ENCODE results near the gene NXT1. TPM values are rescaled to one million over a fixed set of nuclear protein-coding genes. Genes with fewer than 3 reads are reported as not detected.

The NXT1 gene
- total RNA-seq, 2 experiments from 2014 or later, result 33.7 to 76.5 TPM

GRCh38 chr20:23370873-23371272 is 20.3 kb downstream of the NXT1 start:
- Histone ChIP-seq H2AFZ (ENCODE audit: low read length) (no peak overlapping the region), H3K36me3 (ENCODE audit: insufficient read depth, low read length) (peaks cover 100% of the 10 kb centered on the region), H4K20me1 (ENCODE audit: insufficient read depth, low read length) (peaks cover 5% of the 10 kb centered on the region), H3K27ac (ENCODE audit: low read depth, low read length, poor library complexity, severe bottlenecking) (no peak overlapping the region), H3K4me2 (ENCODE audit: low read length) (no peak overlapping the region), H3K9me2 (ENCODE audit: insufficient read depth, low read length) (no peaks in the 10 kb centered on the region), H3K4me3 (ENCODE audit: low read depth, low read length, poor library complexity, severe bottlenecking) (no peak overlapping the region), H3K79me2 (ENCODE audit: insufficient read depth, low read depth, low read length) (peaks cover 24% of the 10 kb centered on the region; the same call in 1 of the 2 replicates), H3K4me1 (ENCODE audit: insufficient read depth, low read length, poor library complexity, severe bottlenecking) (peaks cover 15% of the 10 kb centered on the region), H3K9me3 (ENCODE audit: low read length) (0 out of 2 replicates have a peak, but pooled peaks cover 7% of the 10 kb centered on the region)
- no peak for TF ChIP-seq CTCF (conservative IDR thresholded peaks at IDR 0.05; ENCODE audit: low read length)
- TF ChIP-seq EZH2phosphoT487 (IDR thresholded peaks at IDR 0.05; ENCODE audit: borderline replicate concordance, low read depth, low read length), result no peak
- TSS peak; percentile 30 for BruUV-seq (replicated peaks)
- POLR2A ChIA-PET, result no interaction called here
- CTCF ChIA-PET (ENCODE audit: unreplicated experiment), result no interaction called here
- intact Hi-C loops (cut with micrococcal nuclease; ENCODE audit: unreplicated experiment), result no loop called here
- no peak for DNase-seq (ENCODE audit: low spot score)

- no TSS peak for BruUV-seq (replicated peaks)
- TF ChIP-seq CTCF (conservative IDR thresholded peaks at IDR 0.05; ENCODE audit: low read length) (no peak), EZH2phosphoT487 (IDR thresholded peaks at IDR 0.05; ENCODE audit: borderline replicate concordance, low read depth, low read length) (no peak)
- Histone ChIP-seq H3K4me2 (ENCODE audit: low read length) (no peak overlapping the region), H3K4me1 (ENCODE audit: insufficient read depth, low read length, poor library complexity, severe bottlenecking) (peaks cover 9% of the 10 kb centered on the region), H3K9me2 (ENCODE audit: insufficient read depth, low read length) (no peaks in the 10 kb centered on the region), H2AFZ (ENCODE audit: low read length) (no peak overlapping the region), H3K36me3 (ENCODE audit: insufficient read depth, low read length) (peaks cover 100% of the 10 kb centered on the region), H3K79me2 (ENCODE audit: insufficient read depth, low read depth, low read length) (peaks cover 18% of the 10 kb centered on the region; the same call in 1 of the 2 replicates), H3K4me3 (ENCODE audit: low read depth, low read length, poor library complexity, severe bottlenecking) (no peak overlapping the region), H3K9me3 (ENCODE audit: low read length) (0 out of 2 replicates have a peak, but pooled peaks cover 7% of the 10 kb centered on the region), H4K20me1 (ENCODE audit: insufficient read depth, low read length) (peaks cover 5% of the 10 kb centered on the region), H3K27ac (ENCODE audit: low read depth, low read length, poor library complexity, severe bottlenecking) (no peak overlapping the region)
- intact Hi-C loops (cut with micrococcal nuclease; ENCODE audit: unreplicated experiment), result no loop called here
- DNase-seq (ENCODE audit: low spot score), result no peak
- ChIA-PET POLR2A (interaction anchor here (1.0 kb wide), 1 partner anchor 20 kb away, joined by 3 read pairs; no protein-coding TSS in a partner anchor), CTCF (ENCODE audit: unreplicated experiment) (no interaction called here)
These were observed 20.9 kb downstream of the NXT1 start for GRCh38 chr20:23371496-23371895.

- TF ChIP-seq CTCF (conservative IDR thresholded peaks at IDR 0.05; ENCODE audit: low read length) (no peak), EZH2phosphoT487 (IDR thresholded peaks at IDR 0.05; ENCODE audit: borderline replicate concordance, low read depth, low read length) (no peak)
- H3K4me2 ChIP-seq (ENCODE audit: low read length), result no peak overlapping the region
- no peak overlapping the region for H3K4me3 ChIP-seq (ENCODE audit: low read depth, low read length, poor library complexity, severe bottlenecking)
- BruUV-seq (replicated peaks), result no TSS peak
- no peak for DNase-seq (ENCODE audit: low spot score)
- H3K4me1 ChIP-seq (ENCODE audit: insufficient read depth, low read length, poor library complexity, severe bottlenecking), result no peaks in the 10 kb centered on the region
- H3K79me2 ChIP-seq (ENCODE audit: insufficient read depth, low read depth, low read length), result no peaks in the 10 kb centered on the region
- H3K9me3 ChIP-seq (ENCODE audit: low read length), result 0 out of 2 replicates have a peak, but pooled peaks cover 7% of the 10 kb centered on the region
- H3K36me3 ChIP-seq (ENCODE audit: insufficient read depth, low read length), result peaks cover 94% of the 10 kb centered on the region
- H3K9me2 ChIP-seq (ENCODE audit: insufficient read depth, low read length), result no peaks in the 10 kb centered on the region
- intact Hi-C loops (cut with micrococcal nuclease; ENCODE audit: unreplicated experiment), result no loop called here
- H2AFZ ChIP-seq (ENCODE audit: low read length), result no peak overlapping the region
- POLR2A ChIA-PET, result interaction anchor here (1.8 kb wide), 1 partner anchor 17 kb away, joined by 5 read pairs; no protein-coding TSS in a partner anchor
- H3K27ac ChIP-seq (ENCODE audit: low read depth, low read length, poor library complexity, severe bottlenecking), result no peak overlapping the region
- CTCF ChIA-PET (ENCODE audit: unreplicated experiment), result no interaction called here
- no peaks in the 10 kb centered on the region for H4K20me1 ChIP-seq (ENCODE audit: insufficient read depth, low read length)
These were observed 23.9 kb downstream of the NXT1 start for GRCh38 chr20:23374441-23374840.
